ENCODE results near the gene DHDDS. TPM values are rescaled to one million over a fixed set of nuclear protein-coding genes. Genes with fewer than 3 reads are reported as not detected.

The DHDDS gene
- total and polyA plus RNA-seq, 2 of the 13 experiments (the other 11 are each of a cell fraction or from before 2014, with no cell fraction given), result 18.9 to 28.3 TPM

DNA sequence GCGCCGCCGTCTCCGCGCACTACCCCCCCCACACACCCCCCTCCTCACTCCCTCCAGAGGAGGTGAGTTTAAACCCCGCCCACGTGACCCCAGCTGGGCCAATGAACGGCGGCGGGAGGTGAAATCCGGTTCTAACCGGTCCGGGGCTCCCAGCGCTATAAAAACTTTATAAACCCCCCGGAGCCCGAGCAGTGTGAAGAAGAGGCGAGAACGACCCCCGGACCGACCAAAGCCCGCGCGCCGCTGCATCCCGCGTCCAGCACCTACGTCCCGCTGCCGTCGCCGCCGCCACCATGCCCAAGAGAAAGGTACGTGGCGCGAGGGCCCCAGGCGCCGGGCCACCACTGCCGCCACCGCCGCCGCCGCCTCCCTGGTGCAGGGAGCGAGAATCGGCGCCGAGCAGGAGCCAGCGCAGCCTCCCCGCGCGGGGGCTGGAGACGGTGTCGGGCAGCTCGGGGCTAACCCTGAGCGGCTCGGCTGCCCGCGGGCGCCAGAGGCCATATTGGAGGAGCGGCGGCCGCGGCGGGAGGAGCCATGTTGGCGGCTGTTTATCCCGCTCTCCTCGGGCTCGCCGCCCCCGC is 40.3 kb downstream of the DHDDS start, which contains the start of gene HMGN2 (continued):
- TF ChIP-seq, protein P1, sequence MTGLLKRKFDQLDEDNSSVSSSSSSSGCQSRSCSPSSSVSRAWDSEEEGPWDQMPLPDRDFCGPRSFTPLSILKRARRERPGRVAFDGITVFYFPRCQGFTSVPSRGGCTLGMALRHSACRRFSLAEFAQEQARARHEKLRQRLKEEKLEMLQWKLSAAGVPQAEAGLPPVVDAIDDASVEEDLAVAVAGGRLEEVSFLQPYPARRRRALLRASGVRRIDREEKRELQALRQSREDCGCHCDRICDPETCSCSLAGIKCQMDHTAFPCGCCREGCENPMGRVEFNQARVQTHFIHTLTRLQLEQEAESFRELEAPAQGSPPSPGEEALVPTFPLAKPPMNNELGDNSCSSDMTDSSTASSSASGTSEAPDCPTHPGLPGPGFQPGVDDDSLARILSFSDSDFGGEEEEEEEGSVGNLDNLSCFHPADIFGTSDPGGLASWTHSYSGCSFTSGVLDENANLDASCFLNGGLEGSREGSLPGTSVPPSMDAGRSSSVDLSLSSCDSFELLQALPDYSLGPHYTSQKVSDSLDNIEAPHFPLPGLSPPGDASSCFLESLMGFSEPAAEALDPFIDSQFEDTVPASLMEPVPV (CRISPR knock-in tag; IDR thresholded peaks at IDR 0.05), result peak; percentile 40; the same call in 1 of the 2 replicates
- no peak for TF ChIP-seq SOX5 (CRISPR knock-in tag; IDR thresholded peaks at IDR 0.05; ENCODE audit: borderline replicate concordance)
- TF ChIP-seq, protein P2, sequence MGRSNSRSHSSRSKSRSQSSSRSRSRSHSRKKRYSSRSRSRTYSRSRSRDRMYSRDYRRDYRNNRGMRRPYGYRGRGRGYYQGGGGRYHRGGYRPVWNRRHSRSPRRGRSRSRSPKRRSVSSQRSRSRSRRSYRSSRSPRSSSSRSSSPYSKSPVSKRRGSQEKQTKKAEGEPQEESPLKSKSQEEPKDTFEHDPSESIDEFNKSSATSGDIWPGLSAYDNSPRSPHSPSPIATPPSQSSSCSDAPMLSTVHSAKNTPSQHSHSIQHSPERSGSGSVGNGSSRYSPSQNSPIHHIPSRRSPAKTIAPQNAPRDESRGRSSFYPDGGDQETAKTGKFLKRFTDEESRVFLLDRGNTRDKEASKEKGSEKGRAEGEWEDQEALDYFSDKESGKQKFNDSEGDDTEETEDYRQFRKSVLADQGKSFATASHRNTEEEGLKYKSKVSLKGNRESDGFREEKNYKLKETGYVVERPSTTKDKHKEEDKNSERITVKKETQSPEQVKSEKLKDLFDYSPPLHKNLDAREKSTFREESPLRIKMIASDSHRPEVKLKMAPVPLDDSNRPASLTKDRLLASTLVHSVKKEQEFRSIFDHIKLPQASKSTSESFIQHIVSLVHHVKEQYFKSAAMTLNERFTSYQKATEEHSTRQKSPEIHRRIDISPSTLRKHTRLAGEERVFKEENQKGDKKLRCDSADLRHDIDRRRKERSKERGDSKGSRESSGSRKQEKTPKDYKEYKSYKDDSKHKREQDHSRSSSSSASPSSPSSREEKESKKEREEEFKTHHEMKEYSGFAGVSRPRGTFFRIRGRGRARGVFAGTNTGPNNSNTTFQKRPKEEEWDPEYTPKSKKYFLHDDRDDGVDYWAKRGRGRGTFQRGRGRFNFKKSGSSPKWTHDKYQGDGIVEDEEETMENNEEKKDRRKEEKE (IDR thresholded peaks at IDR 0.05), result no peak
- TF ChIP-seq FLYWCH1 (CRISPR knock-in tag; IDR thresholded peaks at IDR 0.05), result no peak
- no peak for TF ChIP-seq ZBTB26 (CRISPR knock-in tag; IDR thresholded peaks at IDR 0.05; ENCODE audit: borderline replicate concordance)
- TF ChIP-seq TAF1 (CRISPR knock-in tag; IDR thresholded peaks at IDR 0.05), result peak; percentile 71
- no peak for TF ChIP-seq ZNF251 (CRISPR knock-in tag; IDR thresholded peaks at IDR 0.05)
- no peak for TF ChIP-seq SNAPC5 (CRISPR knock-in tag; IDR thresholded peaks at IDR 0.05; ENCODE audit: borderline replicate concordance)
- TF ChIP-seq SMYD3 (CRISPR knock-in tag; IDR thresholded peaks at IDR 0.05), result no peak
- TF ChIP-seq, protein P3, sequence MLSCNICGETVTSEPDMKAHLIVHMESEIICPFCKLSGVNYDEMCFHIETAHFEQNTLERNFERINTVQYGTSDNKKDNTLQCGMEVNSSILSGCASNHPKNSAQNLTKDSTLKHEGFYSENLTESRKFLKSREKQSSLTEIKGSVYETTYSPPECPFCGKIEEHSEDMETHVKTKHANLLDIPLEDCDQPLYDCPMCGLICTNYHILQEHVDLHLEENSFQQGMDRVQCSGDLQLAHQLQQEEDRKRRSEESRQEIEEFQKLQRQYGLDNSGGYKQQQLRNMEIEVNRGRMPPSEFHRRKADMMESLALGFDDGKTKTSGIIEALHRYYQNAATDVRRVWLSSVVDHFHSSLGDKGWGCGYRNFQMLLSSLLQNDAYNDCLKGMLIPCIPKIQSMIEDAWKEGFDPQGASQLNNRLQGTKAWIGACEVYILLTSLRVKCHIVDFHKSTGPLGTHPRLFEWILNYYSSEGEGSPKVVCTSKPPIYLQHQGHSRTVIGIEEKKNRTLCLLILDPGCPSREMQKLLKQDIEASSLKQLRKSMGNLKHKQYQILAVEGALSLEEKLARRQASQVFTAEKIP (CRISPR knock-in tag; IDR thresholded peaks at IDR 0.05; ENCODE audit: borderline replicate concordance), result no peak
- no peak for TF ChIP-seq ZNF503 (CRISPR knock-in tag; IDR thresholded peaks at IDR 0.05)
- TF ChIP-seq, protein P4, sequence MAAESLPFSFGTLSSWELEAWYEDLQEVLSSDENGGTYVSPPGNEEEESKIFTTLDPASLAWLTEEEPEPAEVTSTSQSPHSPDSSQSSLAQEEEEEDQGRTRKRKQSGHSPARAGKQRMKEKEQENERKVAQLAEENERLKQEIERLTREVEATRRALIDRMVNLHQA (CRISPR knock-in tag; IDR thresholded peaks at IDR 0.05), result no peak
- no peak for TF ChIP-seq ZBTB33 (CRISPR knock-in tag; IDR thresholded peaks at IDR 0.05)
- no peak for TF ChIP-seq ZBTB44 (CRISPR knock-in tag; IDR thresholded peaks at IDR 0.05)
- no peak for TF ChIP-seq MED13 (CRISPR knock-in tag; IDR thresholded peaks at IDR 0.05)
